HL-60 (cell line): Measurements from ENCODE around the gene KCNK5.

Source experiments
- DNase-seq, 2 experiments: peaks; one replicate each; pipeline ENCODE4 v3.0.0-alpha.2; 2010 to 2020; ENCODE audit warnings: low read depth in 1 of 2, low spot score in 1 of 2
- H3K27ac ChIP-seq: fragments of 250-450 bp; sonication (Bioruptor Pico); replicated peaks from 2 replicates; pipeline ENCODE4 v1.5.1; 2020; ENCODE audit warnings: mild to moderate bottlenecking, moderate library complexity
- H3K27me3 ChIP-seq: fragments of 250-450 bp; sonication (Bioruptor Pico); 2 replicates; pipeline ENCODE4 v1.5.1; 2021; ENCODE audit warnings: mild to moderate bottlenecking, moderate library complexity; ENCODE audit not compliant: insufficient read depth, poor library complexity, severe bottlenecking
- H3K4me3 ChIP-seq: replicated peaks from 2 replicates; pipeline ENCODE4 v1.5.1; 2011; ENCODE audit warnings: mild to moderate bottlenecking, control low read depth, low read length; ENCODE audit not compliant: insufficient read depth
- GABPA ChIP-seq: IDR thresholded peaks from 2 replicates; pipeline ENCODE4 v1.6.1; 2012; ENCODE audit warnings: low read depth
- POLR2AphosphoS5 ChIP-seq: IDR thresholded peaks from 2 replicates; pipeline ENCODE4 v1.6.1; 2012; ENCODE audit warnings: low read depth
- REST ChIP-seq: IDR thresholded peaks from 2 replicates; pipeline ENCODE4 v1.6.1; 2012; ENCODE audit warnings: low read depth; ENCODE audit not compliant: insufficient replicate concordance
- SPI1 ChIP-seq: IDR thresholded peaks from 2 replicates; pipeline ENCODE4 v1.6.1; 2012; ENCODE audit warnings: low read depth, mild to moderate bottlenecking, borderline replicate concordance
- TF ChIP-seq, protein P1 (sequence below): IDR thresholded peaks from one replicate; pipeline ENCODE4 v1.5.1; 2011; ENCODE audit warnings: low read length, control low read depth, inconsistent platforms; ENCODE audit not compliant: insufficient read depth

The KCNK5 gene

DNA sequence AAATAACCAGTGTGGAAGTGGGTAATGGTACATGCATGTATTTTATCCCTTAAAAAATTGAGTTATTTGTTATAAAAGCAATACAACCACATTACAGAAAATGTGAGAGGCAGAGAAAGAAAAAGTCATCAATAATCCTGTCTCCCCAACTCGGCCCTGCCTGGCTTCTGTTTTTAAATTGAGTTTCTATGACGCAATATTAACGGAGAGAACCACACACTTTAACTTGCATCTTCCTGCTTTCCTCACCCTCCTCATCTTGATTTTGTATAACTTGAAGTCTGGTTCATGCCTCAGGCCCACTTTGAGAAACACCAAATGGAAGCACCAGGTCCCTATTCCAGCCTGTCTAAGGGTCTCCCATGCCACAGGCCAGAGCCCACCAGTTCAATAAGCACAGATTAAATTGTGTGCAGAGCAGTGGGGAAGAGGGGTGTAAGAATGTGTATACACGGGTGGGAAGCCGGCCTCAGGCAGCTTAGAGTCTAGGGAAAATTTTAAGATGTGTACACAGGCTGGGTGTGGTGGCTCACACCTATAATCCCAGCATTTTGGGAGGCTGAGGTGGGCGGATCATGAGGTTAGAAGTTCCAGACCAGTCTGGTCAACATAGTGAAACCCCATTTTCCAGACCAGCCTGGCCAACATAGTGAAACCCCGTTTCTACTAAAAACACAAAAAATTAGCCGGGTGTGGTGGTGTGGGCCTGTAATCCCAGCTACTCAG is 15.9 kb downstream of the KCNK5 start:
- TF ChIP-seq SPI1, result no peak
- TF ChIP-seq POLR2AphosphoS5, result 0 out of 2 replicates have a peak, but pooled peaks have one; percentile 24
- no peak for TF ChIP-seq REST
- no peak for TF ChIP-seq GABPA
- TF ChIP-seq, protein P1, sequence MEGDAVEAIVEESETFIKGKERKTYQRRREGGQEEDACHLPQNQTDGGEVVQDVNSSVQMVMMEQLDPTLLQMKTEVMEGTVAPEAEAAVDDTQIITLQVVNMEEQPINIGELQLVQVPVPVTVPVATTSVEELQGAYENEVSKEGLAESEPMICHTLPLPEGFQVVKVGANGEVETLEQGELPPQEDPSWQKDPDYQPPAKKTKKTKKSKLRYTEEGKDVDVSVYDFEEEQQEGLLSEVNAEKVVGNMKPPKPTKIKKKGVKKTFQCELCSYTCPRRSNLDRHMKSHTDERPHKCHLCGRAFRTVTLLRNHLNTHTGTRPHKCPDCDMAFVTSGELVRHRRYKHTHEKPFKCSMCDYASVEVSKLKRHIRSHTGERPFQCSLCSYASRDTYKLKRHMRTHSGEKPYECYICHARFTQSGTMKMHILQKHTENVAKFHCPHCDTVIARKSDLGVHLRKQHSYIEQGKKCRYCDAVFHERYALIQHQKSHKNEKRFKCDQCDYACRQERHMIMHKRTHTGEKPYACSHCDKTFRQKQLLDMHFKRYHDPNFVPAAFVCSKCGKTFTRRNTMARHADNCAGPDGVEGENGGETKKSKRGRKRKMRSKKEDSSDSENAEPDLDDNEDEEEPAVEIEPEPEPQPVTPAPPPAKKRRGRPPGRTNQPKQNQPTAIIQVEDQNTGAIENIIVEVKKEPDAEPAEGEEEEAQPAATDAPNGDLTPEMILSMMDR, result no peak
- Histone ChIP-seq H3K27ac (peak overlapping the region; percentile 77), H3K27me3 (no peaks in the 10 kb centered on the region), H3K4me3 (no peak overlapping the region)
- peak in 1 of 2 experiments; percentile 51 for DNase-seq

DNA sequence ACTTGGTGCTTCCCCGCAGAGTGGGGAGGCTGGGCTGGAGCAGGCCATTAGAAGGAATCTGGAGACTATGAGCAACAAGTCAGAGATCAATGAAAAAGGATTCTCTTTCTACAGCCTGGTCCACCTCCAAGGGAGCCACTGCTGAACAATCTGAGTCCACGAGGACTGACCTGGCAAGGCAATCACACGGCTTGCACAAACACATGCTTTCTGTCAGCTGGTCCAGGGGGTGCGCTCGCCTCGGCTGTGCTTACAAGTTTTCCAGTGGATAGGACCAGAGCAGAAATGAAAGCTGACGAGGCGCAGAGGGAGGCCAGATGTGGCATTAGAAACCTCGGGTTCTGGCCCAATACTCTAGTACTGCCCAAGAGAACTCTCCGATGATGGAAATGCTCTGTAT is 18.1 kb downstream of the KCNK5 start:
- H3K4me3 ChIP-seq, result no peak overlapping the region
- H3K27me3 ChIP-seq, result no peaks in the 10 kb centered on the region
- no peak for TF ChIP-seq POLR2AphosphoS5
- no peak for TF ChIP-seq SPI1
- no peak for TF ChIP-seq GABPA
- TF ChIP-seq, protein P1, result no peak
- TF ChIP-seq REST, result no peak
- no peak for DNase-seq
- H3K27ac ChIP-seq, result peak overlapping the region; percentile 77

GRCh38 chr6:39210450-39210849 is 18.8 kb downstream of the KCNK5 start:
- H3K27ac ChIP-seq, result peak overlapping the region; percentile 77
- H3K4me3 ChIP-seq, result no peak overlapping the region
- DNase-seq, result peak in 1 of 2 experiments; percentile 81
- H3K27me3 ChIP-seq, result no peaks in the 10 kb centered on the region
- TF ChIP-seq, protein P1, result no peak
- peak; percentile 18; the same call in 1 of the 2 replicates for TF ChIP-seq POLR2AphosphoS5
- TF ChIP-seq SPI1, result peak; percentile 94
- TF ChIP-seq REST, result no peak
- TF ChIP-seq GABPA, result no peak
